SJCRH30 (cell line): ENCODE measurements around the gene SHLD3. TPM values are rescaled to one million over a fixed set of nuclear protein-coding genes. Genes with fewer than 3 reads are reported as not detected.
A peak's percentile ranks its signal among the peaks of the same experiment; 100 is the strongest.
"Not testable (repeated sequence)": the region's sequence is repeated elsewhere in the genome, so short reads cannot be mapped to it uniquely, and the experiment has no call there.

Experiments
- DNase-seq, 2 experiments: peaks; one replicate each; pipeline ENCODE4 v3.0.0-alpha.2; 2015 to 2020
- H3K27ac ChIP-seq: fragments of 250-450 bp; sonication (Bioruptor Pico); 2 replicates; pipeline ENCODE4 v1.5.1; 2020; ENCODE audit warnings: mild to moderate bottlenecking, moderate library complexity
- H3K27me3 ChIP-seq: fragments of 250-450 bp; sonication (Bioruptor Pico); 2 replicates; pipeline ENCODE4 v1.5.1; 2020; ENCODE audit warnings: mild to moderate bottlenecking, moderate library complexity
- H3K36me3 ChIP-seq: fragments of 250-450 bp; sonication (Bioruptor Pico); 2 replicates; pipeline ENCODE4 v1.5.1; 2020; ENCODE audit warnings: mild to moderate bottlenecking, moderate library complexity
- H3K4me1 ChIP-seq: fragments of 250-450 bp; sonication (Bioruptor Pico); 2 replicates; pipeline ENCODE4 v1.5.1; 2020; ENCODE audit warnings: mild to moderate bottlenecking, moderate library complexity
- H3K4me3 ChIP-seq: fragments of 250-450 bp; sonication (Bioruptor Pico); 2 replicates; pipeline ENCODE4 v1.5.1; 2020; ENCODE audit warnings: mild to moderate bottlenecking, moderate library complexity
- H3K9me3 ChIP-seq: fragments of 250-450 bp; sonication (Bioruptor Pico); replicated peaks from 2 replicates; pipeline ENCODE4 v1.5.1; 2020; ENCODE audit warnings: mild to moderate bottlenecking, moderate library complexity
- total RNA-seq: library from RNA; depleted of rRNA; stranded (reverse); fragments of >200 nt; shearing (Covaris generic); gene quantifications from 2 replicates; pipeline ENCODE4 v1.2.3, GENCODE V29; 2014; rRNA removed

SHLD3 gene
- 8.9 and 9.3 TPM in 2 replicates for total RNA-seq

DNA sequence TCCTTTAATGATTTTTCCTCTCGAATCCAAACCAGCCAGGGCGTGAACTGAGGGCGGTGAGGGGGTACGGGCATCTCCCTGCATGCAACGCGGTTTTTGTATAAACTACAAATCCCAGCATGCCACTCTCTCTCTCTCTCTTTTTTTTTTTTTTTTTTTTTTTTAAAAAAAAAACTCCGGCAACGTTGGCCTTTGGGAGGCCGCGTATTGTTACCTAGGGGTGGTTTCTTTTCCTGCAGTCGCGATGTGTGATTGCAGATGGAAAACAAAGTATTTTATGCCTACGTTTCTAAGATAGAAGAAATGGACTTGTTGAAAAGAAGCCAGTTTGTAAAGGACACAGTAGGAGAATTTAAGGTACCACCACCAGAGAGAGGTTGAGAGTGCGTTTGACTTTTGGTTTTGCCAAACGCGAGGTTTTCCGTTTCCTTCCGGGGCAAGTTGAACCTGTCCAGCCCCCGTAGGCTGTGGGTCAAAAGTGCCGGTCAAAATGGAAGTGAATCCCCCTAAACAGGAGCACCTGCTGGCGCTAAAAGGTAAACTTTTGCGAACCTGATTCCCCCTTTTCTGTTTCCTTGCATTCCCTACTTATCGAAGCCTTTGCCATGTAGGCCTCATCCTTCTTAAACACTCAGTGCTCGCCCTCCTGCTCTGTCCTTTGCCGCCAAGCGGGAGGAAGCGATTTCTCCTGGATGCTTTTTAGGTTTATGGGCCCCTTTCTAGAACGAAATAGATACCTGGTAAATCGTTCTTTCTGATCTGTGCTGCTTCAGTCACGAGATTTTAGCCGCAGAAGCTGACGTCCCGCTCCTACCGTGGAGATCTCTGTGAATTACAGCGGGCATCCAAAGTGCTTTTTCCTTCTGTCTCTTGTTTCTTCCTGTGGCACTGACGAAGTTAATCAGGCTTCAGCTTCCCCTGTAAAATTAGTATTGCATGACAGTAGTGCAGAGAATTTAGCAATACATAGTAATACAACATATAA lies at the start of gene SHLD3, which contains the start of gene TRAPPC13:
Gene SHLD3 (plus strand): TSS at position 457 of the 985 bp plus-strand sequence. CDS start 4,561 bp downstream, outside the sequence.
Gene TRAPPC13 (plus strand): TSS at position 457 of the 985 bp plus-strand sequence. CDS start 34 bp downstream, at position 491.
- Histone ChIP-seq H3K4me1 (no peaks in the 10 kb centered on the region; the same call in 1 of the 2 replicates), H3K27ac (peak within 1 kb of the TSS; percentile 76), H3K36me3 (peaks cover 8% of the 10 kb centered on the region; the same call in 1 of the 2 replicates), H3K4me3 (peak within 1 kb of the TSS; percentile 92), H3K27me3 (no peaks in the 10 kb centered on the region), H3K9me3 (no peaks in the 10 kb centered on the region)
- DNase-seq = peak; percentile 86 to 91

DNA sequence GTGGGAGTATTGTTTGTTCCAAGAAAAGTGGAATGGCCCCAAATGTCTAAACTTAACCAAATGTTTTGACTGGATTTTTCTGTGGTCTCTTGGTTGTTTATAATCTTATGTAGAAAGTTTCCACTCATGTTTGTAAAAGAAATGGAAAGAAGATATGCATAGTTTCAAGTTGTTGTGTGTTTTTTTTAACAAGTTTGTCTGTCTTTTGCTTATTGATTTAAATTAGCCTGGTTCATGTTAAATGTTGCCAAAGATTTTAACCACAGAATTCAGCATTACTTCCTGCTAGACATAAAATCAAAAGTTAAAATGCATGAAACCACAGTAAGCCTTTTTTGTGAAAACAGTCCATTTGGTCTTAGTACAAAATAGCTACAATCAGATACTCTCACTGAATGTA lies 47.7 kb upstream of the SHLD3 start:
- DNase-seq = peak in 1 of 2 experiments; percentile 49
- H3K36me3 ChIP-seq = peaks cover 44% of the 10 kb centered on the region
- H3K9me3 ChIP-seq = no peaks in the 10 kb centered on the region
- peak overlapping the region; percentile 68 for H3K27ac ChIP-seq
- H3K4me1 ChIP-seq = peaks cover 16% of the 10 kb centered on the region
- H3K4me3 ChIP-seq = no peak overlapping the region
- H3K27me3 ChIP-seq = no peaks in the 10 kb centered on the region

DNA sequence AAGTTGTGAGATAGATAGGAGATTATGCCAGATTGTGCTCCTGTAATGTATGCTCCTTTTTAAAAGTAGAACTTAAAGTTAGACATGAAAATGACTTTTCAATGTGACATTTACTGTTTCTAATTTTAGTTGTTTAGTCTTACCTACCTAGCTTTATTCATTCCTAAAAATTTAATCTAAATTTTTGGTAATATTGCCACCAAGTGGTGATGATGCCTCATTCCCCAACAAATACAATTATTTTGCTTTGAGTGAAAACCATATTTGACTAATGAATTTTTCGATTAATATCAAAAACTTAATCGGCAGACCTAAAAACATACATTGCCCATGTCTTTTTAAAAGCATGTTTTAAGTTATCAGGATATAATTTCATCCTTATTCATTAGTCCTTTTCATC lies 36.1 kb upstream of the SHLD3 start:
- Histone ChIP-seq H3K4me3 (no peak overlapping the region), H3K36me3 (peaks cover 71% of the 10 kb centered on the region), H3K27me3 (no peaks in the 10 kb centered on the region), H3K4me1 (no peaks in the 10 kb centered on the region), H3K9me3 (no peaks in the 10 kb centered on the region), H3K27ac (no peak overlapping the region)
- DNase-seq = no peak

GRCh38 chr5:65601761-65602160 lies 23.1 kb upstream of the SHLD3 start:
- not testable (repeated sequence) for H3K27ac ChIP-seq, H3K4me1 ChIP-seq, H3K27me3 ChIP-seq, DNase-seq, H3K9me3 ChIP-seq, H3K4me3 ChIP-seq
- H3K36me3 ChIP-seq = peaks cover 63% of the 10 kb centered on the region

- H3K36me3 ChIP-seq = peaks cover 42% of the 10 kb centered on the region
- no peak for DNase-seq
Measured at GRCh38 chr5:65611524-65611923, 13.3 kb upstream of the SHLD3 start.

GRCh38 chr5:65612298-65612907 lies 12.4 kb upstream of the SHLD3 start:
- H3K4me3 ChIP-seq = no peak overlapping the region
- 0 out of 2 replicates have a peak, but pooled peaks cover 3% of the 10 kb centered on the region for H3K4me1 ChIP-seq
- no peak overlapping the region for H3K27ac ChIP-seq
- no peak for DNase-seq
- H3K9me3 ChIP-seq = no peaks in the 10 kb centered on the region
- peaks cover 42% of the 10 kb centered on the region for H3K36me3 ChIP-seq
- no peaks in the 10 kb centered on the region for H3K27me3 ChIP-seq

More at GRCh38 chr5:65611524-65611923, 13.3 kb upstream of the SHLD3 start:
- H3K27me3 ChIP-seq = no peaks in the 10 kb centered on the region
- H3K4me3 ChIP-seq = no peak overlapping the region
- H3K9me3 ChIP-seq = no peaks in the 10 kb centered on the region
- H3K4me1 ChIP-seq = 0 out of 2 replicates have a peak, but pooled peaks cover 3% of the 10 kb centered on the region
- H3K27ac ChIP-seq = no peak overlapping the region

GRCh38 chr5:65620021-65620420 lies 4.8 kb upstream of the SHLD3 start:
- H3K9me3 ChIP-seq = no peaks in the 10 kb centered on the region
- peaks cover 16% of the 10 kb centered on the region for H3K36me3 ChIP-seq
- H3K27me3 ChIP-seq = no peaks in the 10 kb centered on the region
- H3K4me1 ChIP-seq = no peaks in the 10 kb centered on the region; the same call in 1 of the 2 replicates
- DNase-seq = no peak
- no peak overlapping the region for H3K4me3 ChIP-seq
- H3K27ac ChIP-seq = no peak overlapping the region

DNA sequence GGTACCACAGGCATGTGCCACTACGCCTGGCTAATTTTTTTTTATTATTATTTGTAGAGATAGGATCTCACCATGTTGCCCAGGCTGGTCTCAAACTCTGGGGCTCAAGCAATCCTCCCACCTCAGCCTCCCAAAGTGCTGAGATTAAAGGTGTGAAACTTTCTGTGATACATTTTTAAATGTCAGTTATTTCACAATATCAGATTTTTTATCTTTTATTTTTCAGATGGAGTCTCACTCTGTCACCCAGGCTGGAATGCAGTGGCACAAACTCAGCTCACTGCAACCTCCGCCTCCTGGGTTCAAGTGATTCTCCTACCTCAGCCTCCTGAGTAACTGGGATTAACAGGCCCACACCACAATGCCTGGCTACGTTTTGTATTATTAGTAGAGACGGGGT lies 2.9 kb upstream of the SHLD3 start:
- not testable (repeated sequence) for H3K27ac ChIP-seq, H3K9me3 ChIP-seq, H3K4me1 ChIP-seq, DNase-seq, H3K36me3 ChIP-seq, H3K27me3 ChIP-seq, H3K4me3 ChIP-seq

GRCh38 chr5:65623482-65623881 lies 1.3 kb upstream of the SHLD3 start:
- peak in 1 of 2 experiments; percentile 9 for DNase-seq
- H3K4me3 ChIP-seq = peak overlapping the region; percentile 92
- H3K4me1 ChIP-seq = no peaks in the 10 kb centered on the region; the same call in 1 of the 2 replicates
- no peaks in the 10 kb centered on the region for H3K27me3 ChIP-seq
- H3K36me3 ChIP-seq = no peaks in the 10 kb centered on the region
- peak overlapping the region; percentile 76; the same call in 1 of the 2 replicates for H3K27ac ChIP-seq
- no peaks in the 10 kb centered on the region for H3K9me3 ChIP-seq

DNA sequence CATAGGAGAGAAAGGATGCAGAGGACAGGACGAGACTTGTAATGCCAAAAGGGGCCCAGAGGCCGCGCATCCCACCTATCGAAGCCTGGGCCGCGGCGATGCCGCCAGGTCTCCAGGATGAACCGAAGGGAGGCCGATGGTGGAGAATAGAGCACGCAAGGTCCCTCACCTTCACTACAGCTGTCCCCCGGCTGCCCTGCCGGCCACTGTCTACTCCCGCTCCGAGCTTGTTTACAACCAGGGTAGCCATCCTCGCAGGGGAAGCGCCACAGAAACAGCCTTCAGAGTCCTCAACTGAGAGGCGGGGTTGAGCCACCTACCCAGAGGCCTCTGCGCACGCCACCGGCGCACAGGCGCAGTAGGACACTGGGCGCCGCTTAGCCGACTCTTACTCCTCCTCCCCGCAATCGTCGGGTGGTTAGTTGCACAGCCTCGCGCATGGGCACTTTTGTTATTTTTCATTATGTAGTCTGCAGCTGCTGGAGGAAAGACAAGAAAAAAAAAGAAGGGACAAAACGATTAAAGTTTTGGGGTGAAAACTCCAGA lies 729 bp upstream of the SHLD3 start, which contains the start of gene TRIM23:
Gene TRIM23 (minus strand): TSS at position 309 of the 546 bp plus-strand sequence. CDS start 59 bp downstream, at position 250.
- H3K36me3 ChIP-seq = peaks cover 2% of the 10 kb centered on the region; the same call in 1 of the 2 replicates
- peak; percentile 92 to 95 for DNase-seq
- H3K4me1 ChIP-seq = no peaks in the 10 kb centered on the region; the same call in 1 of the 2 replicates
- no peaks in the 10 kb centered on the region for H3K9me3 ChIP-seq
- peak within 1 kb of the TSS; percentile 92 for H3K4me3 ChIP-seq
- H3K27me3 ChIP-seq = no peaks in the 10 kb centered on the region
- H3K27ac ChIP-seq = peak within 1 kb of the TSS; percentile 76

DNA sequence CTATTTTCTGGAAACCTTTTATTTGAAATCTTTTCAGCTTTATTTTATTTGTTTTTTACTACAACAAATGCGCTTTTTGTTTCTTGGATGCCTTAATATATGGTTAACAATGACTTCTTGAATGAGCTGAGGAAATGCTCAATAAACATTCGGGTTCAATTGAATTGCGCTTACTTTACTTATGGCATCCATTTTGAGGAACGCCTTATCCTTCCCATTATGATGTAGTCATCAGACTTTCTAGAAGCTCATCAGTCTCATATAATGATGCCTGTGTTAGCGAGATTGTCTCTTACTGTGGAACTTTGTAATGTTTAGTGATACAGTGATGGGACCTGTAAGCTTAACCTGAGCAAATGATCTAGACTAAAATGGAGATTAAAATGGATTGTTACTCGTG lies 916 bp downstream of the SHLD3 start:
- Histone ChIP-seq H3K27me3 (no peaks in the 10 kb centered on the region), H3K9me3 (no peaks in the 10 kb centered on the region), H3K36me3 (peaks cover 8% of the 10 kb centered on the region; the same call in 1 of the 2 replicates), H3K4me1 (no peaks in the 10 kb centered on the region; the same call in 1 of the 2 replicates), H3K4me3 (peak overlapping the region; percentile 92), H3K27ac (peak overlapping the region; percentile 76; the same call in 1 of the 2 replicates)
- DNase-seq = peak in 1 of 2 experiments; percentile 7

- no peak overlapping the region for H3K27ac ChIP-seq
- peaks cover 8% of the 10 kb centered on the region; the same call in 1 of the 2 replicates for H3K36me3 ChIP-seq
- H3K4me3 ChIP-seq = no peak overlapping the region
- H3K9me3 ChIP-seq = no peaks in the 10 kb centered on the region
- no peaks in the 10 kb centered on the region for H3K27me3 ChIP-seq
- no peaks in the 10 kb centered on the region for H3K4me1 ChIP-seq
- DNase-seq = no peak
Measured at GRCh38 chr5:65630981-65631380, 6.2 kb downstream of the SHLD3 start.

GRCh38 chr5:65640240-65640639 lies 15.4 kb downstream of the SHLD3 start:
- H3K4me3 ChIP-seq = no peak overlapping the region
- DNase-seq = no peak
- no peaks in the 10 kb centered on the region for H3K27me3 ChIP-seq
- no peak overlapping the region for H3K27ac ChIP-seq
- H3K4me1 ChIP-seq = no peaks in the 10 kb centered on the region
- H3K9me3 ChIP-seq = no peaks in the 10 kb centered on the region
- H3K36me3 ChIP-seq = peaks cover 25% of the 10 kb centered on the region

- Histone ChIP-seq H3K9me3 (no peaks in the 10 kb centered on the region), H3K4me1 (no peaks in the 10 kb centered on the region), H3K27me3 (no peaks in the 10 kb centered on the region), H3K27ac (no peak overlapping the region), H3K36me3 (peaks cover 7% of the 10 kb centered on the region), H3K4me3 (no peak overlapping the region)
- no peak for DNase-seq
Measured at GRCh38 chr5:65646938-65647337, 22.1 kb downstream of the SHLD3 start.
